ENCODE results near the gene DPH7. TPM values are rescaled to one million over a fixed set of nuclear protein-coding genes. Genes with fewer than 3 reads are reported as not detected.
"Not testable (repeated sequence)": the region's sequence is repeated elsewhere in the genome, so short reads cannot be mapped to it uniquely, and the experiment has no call there.

The DPH7 gene
- total RNA-seq, 2 donors from 2014 or later: 15.9 to 17.7 TPM

DNA sequence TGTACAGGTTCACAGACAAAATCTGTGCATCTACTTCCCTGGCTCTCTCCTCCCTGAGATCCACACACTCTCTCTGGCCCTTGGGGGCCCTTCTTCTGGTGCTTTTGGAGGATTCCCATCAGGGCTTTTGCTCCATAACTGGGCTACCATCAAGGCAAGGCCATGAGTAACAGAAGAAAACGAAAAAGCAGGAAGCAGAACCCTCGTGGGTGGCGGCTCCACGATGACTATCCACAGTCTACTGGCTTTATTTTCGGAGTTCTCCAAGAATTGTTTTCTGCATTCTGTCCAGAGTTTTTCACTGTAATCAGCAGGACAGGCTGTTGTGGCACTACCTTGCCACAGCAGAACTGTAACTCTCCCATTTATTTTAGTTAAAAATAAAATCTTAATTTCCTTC, 48.4 kb downstream of the DPH7 start:
- intact Hi-C loops (cut with DNase I): no loop called here
- no peak for DNase-seq (ENCODE audit: low spot score)

- DNase-seq (ENCODE audit: low spot score): no peak
- intact Hi-C loops (cut with DNase I): loop anchor here in 1 of 2 donors (10.0 kb wide), 1 partner anchor 100 kb away; the partner anchor contains the start of genes EXD3 and NOXA1
Observed at GRCh38 chr9:137524981-137525317, 53.8 kb downstream of the DPH7 start.

GRCh38 chr9:137524161-137524980, 54.4 kb downstream of the DPH7 start:
- DNase-seq (ENCODE audit: low spot score): no peak
- intact Hi-C loops (cut with DNase I): loop anchor here in 1 of 2 donors (10.0 kb wide), 1 partner anchor 100 kb away; the partner anchor contains the start of genes EXD3 and NOXA1

DNA sequence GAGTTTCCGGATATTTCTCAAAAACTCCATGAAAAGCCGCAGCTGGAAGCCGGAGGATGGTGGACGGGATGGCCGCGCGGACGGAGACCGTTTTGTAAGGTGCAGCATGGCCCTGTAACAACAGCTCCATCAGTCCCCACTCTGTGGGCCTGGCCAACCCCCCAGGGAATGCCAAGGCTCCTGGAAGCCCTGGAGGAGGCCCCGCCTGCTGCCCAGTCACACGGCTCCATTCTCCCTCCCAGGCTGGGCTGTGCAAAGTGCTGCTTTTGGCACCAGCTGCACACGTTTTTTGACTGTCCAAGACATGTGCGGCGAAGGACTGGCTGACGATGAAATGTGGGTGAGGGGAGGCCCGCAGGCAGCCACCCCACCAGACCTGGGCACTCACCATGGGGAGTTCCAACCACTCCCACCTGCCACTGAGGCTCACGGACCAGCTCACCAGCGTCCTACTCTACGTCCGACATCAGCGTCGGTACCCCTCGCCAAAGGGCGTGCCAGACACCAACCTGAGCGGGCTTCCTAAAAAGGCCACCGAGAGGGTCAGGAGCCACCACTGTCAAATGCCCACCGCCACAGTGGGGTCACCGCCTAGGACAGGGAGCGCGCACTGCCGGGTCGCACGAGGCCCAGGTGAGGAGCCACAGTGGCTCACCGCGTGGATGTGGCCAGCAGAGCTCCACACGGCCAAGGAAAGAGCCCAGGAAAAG, 55.8 kb downstream of the DPH7 start:
- DNase-seq (ENCODE audit: low spot score): no peak
- intact Hi-C loops (cut with DNase I): loop anchor here in 1 of 2 donors (10.0 kb wide), 1 partner anchor 98 kb away; the partner anchor contains the start of genes EXD3 and NOXA1

GRCh38 chr9:137521405-137521985, 57.2 kb downstream of the DPH7 start:
- no peak for DNase-seq (ENCODE audit: low spot score)
- intact Hi-C loops (cut with DNase I): loop anchor here in 1 of 2 donors (10.0 kb wide), 1 partner anchor 97 kb away; the partner anchor contains the start of genes EXD3 and NOXA1

DNA sequence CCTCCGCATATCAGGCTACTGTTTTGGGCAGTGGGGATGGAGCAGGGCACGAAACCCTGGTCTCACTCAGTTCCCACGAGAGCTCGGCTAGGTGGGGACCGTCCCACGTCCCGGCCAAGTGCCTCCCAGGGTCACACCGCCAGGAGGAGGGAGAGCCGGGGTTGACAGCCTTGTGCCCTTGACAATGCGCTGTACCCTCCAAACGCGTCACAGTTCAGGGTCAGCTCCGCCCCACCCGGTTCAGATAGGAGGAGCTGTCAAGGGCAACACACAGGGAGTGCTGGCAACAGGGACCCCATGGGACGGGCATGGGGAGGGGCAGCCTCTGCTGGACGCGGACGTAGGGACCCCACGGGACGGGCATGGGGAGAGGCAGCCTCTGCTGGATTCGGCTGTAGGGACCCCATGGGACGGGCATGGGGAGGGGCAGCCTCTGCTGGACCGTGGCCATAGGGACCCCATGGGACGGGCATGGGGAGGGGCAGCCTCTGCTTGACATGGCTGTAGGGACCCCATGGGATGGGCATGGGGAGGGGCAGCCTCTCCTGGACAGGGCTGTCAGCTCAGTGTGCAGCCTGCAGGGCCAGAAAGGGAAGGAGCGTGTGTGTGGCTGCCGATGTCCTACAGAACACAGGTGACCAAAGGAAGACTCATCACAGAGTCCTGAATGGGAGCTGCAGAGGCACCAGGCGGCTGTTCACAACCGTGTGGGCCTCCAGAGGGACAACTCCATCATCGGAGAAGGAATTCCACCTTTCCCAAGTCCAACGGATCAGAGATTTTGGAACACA, 57.9 kb downstream of the DPH7 start:
- DNase-seq (ENCODE audit: low spot score): no peak
- intact Hi-C loops (cut with DNase I): loop anchor here in 1 of 2 donors (10.0 kb wide), 1 partner anchor 96 kb away; the partner anchor contains the start of genes EXD3 and NOXA1

GRCh38 chr9:137519553-137519952, 59.2 kb downstream of the DPH7 start:
- intact Hi-C loops (cut with DNase I): no loop called here
- no peak for DNase-seq (ENCODE audit: low spot score)

DNA sequence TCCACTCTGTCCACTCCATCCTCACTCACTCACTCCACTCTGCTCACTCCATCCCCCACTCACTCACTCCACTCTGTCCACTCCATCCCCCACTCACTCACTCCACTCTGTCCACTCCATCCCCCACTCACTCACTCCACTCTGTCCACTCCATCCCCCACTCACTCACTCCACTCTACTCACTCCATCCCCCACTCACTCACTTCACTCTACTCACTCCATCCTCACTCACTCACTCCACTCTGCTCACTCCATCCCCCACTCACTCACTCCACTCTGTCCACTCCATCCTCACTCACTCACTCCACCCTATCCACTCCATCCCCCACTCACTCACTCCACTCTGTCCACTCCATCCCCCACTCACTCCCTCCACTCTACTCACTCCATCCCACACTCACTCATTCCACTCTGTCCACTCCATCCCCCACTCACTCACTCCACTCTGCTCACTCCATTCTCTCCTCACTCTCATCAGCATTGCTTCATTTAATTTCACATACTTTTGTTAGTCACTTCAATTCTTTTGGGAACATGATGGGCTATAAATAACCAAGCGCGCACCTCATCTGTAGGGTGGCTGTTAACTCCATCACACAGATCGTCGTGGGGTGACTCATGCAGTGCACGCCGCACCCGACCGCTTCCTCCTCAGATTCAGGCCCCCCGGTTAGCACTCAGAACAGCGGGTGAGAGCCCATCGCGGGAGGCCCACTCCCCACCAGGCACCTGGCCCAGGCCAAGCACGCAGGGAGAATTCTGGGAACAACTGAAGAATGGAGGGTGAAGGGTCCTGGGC, 59.9 kb downstream of the DPH7 start:
- DNase-seq (ENCODE audit: low spot score): not testable (repeated sequence)

GRCh38 chr9:137516144-137516917, 62.4 kb downstream of the DPH7 start:
- DNase-seq (ENCODE audit: low spot score): no peak
- intact Hi-C loops (cut with DNase I): no loop called here

More for the DNA sequence above, 59.9 kb downstream of the DPH7 start:
- intact Hi-C loops (cut with DNase I): not testable (repeated sequence)

DNA sequence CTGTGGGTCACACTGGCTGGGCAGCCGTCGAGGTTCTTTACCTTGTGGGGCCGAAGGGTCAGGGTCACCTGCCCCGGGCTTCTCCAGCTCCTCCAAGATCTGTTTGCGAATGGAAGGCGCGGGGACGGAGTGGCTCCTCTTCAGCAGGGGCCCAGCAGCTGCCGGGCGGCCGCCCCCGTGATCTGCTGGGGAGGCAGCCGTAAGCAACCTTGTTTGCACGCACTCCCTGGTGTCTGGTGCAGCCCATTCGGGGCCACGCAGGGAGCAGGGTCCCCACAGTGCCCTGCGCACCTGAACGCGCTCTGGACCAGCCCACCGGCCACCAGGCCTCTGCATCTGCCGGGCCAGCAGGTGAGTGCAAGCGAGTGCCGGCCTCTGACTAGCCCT, 63.4 kb downstream of the DPH7 start:
- DNase-seq (ENCODE audit: low spot score): no peak
- intact Hi-C loops (cut with DNase I): no loop called here

- intact Hi-C loops (cut with DNase I): no loop called here
- DNase-seq (ENCODE audit: low spot score): no peak
Observed at GRCh38 chr9:137514691-137515337, 63.9 kb downstream of the DPH7 start.

DNA sequence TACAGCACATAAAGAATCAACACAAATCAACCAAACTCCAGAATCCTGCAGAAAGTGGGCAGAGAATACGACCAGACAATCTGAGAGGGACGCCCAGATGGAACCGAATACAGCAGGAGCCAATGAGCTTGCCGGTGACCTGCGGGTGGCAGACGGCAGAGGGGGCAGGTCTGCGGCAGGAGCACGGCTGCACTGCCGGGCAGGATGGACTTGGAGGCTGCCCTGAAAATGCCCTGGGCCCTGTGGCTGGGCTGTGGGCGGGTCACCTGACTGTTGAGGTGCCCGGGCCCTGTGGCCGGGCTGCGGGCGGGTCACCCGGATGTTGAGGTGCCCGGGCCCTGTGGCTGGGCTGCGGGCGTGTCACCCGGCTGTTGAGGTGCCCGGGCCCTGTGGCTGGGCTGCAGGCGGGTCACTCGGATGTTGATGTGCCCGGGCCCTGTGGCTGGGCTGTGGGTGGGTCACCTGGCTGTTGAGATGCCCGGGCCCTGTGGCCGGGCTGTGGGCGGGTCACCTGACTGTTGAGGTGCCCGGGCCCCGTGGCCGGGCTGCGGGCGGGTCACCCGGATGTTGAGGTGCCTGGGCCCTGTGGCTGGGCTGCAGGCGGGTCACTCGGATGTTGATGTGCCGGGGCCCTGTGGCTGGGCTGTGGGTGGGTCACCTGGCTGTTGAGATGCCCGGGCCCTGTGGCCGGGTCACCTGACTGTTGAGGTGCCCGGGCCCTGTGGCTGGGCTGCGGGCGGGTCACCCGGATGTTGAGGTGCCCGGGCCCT, 64.7 kb downstream of the DPH7 start:
- intact Hi-C loops (cut with DNase I): not testable (repeated sequence)

DNA sequence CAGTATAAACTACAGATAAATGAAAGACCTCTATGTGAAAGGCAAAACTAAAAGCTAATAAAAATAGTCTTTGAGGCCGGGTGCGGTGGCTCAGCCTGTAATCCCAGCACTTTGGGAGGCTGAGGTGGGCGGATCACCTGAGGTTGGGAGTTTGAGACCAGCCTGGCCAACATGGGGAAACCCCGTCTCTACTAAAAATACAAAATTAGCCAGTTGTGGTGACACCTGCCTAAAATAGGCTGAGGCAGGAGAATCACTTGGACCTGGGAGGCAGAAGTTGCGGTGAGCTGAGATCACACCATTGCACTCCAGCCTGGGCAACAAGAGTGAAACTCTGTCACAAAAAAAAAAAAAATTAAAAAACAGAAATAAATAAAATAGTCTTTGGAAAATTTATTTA, 65.6 kb downstream of the DPH7 start:
- DNase-seq (ENCODE audit: low spot score); intact Hi-C loops (cut with DNase I): not testable (repeated sequence)

More for the DNA sequence above, 64.7 kb downstream of the DPH7 start:
- DNase-seq (ENCODE audit: low spot score): not testable (repeated sequence)

DNA sequence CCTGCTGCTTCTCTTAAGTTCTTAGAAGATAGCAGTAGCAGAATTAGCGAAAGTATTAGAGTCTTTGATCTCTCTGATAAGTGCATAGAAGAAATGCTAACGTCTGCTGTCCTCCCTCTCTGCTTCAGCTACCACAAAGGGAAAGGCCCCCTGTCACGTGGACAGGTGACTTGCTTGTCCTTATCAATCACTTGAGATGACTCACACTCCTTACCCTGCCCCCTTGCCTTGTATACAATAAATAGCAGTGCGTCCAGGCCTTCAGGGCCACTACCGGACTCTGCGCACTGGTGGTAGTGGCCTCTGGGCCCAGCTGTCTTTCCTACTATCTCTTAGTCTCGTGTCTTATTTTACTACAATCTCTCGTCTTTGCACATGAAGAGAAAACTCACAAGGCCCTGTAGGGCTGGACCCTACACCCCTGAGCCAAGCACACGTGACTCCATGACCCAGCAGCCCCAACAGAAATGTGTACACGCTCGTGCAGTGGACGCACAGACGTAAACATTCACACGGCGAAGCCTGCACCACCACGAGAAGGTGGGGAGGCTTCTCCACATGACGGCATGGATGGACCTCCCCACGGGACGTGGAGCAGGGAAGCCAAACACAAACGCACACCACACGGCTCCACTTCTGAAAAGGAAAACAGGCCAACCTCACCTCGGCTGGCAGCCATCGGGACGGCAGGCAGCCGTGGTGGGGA, 66.8 kb downstream of the DPH7 start:
- intact Hi-C loops (cut with DNase I): no loop called here
- no peak for DNase-seq (ENCODE audit: low spot score)

DNA sequence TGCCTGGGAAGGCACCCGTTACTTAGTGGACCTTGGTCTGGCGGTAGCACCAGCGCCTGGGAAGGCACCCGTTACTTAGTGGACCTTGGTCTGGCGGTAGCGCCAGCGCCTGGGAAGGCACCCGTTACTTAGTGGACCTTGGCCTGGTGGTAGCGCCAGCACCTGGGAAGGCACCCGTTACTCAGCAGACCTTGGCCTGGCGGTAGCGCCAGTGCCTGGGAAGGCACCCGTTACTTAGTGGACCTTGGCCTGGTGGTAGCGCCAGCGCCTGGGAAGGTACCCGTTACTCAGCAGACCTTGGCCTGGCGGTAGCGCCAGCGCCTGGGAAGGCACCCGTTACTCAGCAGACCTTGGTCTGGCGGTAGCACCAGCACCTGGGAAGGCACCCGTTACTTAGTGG, 67.6 kb downstream of the DPH7 start:
- intact Hi-C loops (cut with DNase I): not testable (repeated sequence)

DNA sequence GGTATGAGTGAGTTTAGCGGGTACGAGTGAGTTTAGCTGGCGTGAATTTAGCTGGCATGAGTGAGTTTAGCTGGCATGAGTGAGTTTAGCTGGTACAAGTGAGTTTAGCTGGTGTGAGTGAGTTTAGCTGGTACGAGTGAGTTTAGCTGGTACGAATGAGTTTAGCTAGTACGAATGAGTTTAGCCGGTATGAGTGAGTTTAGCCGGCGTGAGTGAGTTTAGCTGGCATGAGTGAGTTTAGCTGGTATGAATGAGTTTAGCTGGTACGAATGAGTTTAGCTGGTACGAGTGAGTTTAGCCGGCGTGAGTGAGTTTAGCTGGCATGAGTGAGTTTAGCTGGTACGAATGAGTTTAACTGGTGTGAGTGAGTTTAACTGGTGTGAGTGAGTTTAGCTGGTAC, 69.5 kb downstream of the DPH7 start:
- intact Hi-C loops (cut with DNase I): no loop called here
- DNase-seq (ENCODE audit: low spot score): no peak

More for the DNA sequence above, 67.6 kb downstream of the DPH7 start:
- not testable (repeated sequence) for DNase-seq (ENCODE audit: low spot score)

Measured in posterior vena cava (tissue), 2 donors.